GM12878 (cell line): ENCODE data around the gene ARMC9. TPM values are rescaled to one million over a fixed set of nuclear protein-coding genes. Genes with fewer than 3 reads are reported as not detected.
A peak's percentile ranks its signal among the peaks of the same experiment; 100 is the strongest.

ENCODE experiments used
- ATF7 ChIP-seq: fragments of 450-650 bp; IDR thresholded peaks from 2 replicates; pipeline ENCODE4 v1.6.1; 2016; ENCODE audit warnings: low read depth, mild to moderate bottlenecking
- BCL11A ChIP-seq: IDR thresholded peaks from 2 replicates; pipeline ENCODE4 v1.6.1; 2011; ENCODE audit warnings: low read depth, low read length
- BCL3 ChIP-seq: IDR thresholded peaks from 2 replicates; pipeline ENCODE4 v1.6.1; 2011; ENCODE audit warnings: borderline replicate concordance, low read depth, mild to moderate bottlenecking, moderate library complexity, low read length; ENCODE audit not compliant: insufficient read depth, poor library complexity, severe bottlenecking
- BCLAF1 ChIP-seq: fragments of 450-650 bp; IDR thresholded peaks from 2 replicates; pipeline ENCODE4 v1.6.1; 2017; ENCODE audit warnings: antibody characterized with exemption, mild to moderate bottlenecking, moderate library complexity
- BHLHE40 ChIP-seq, 2 experiments: fragments of 450-650 bp in 1 of 2; IDR thresholded peaks; 2 replicates each; pipeline ENCODE4 v1.6.1; 2011 to 2017; ENCODE audit warnings: low read depth in 2 of 2, borderline replicate concordance in 1 of 2, improper control_type of control experiment in 1 of 2, low read length in 1 of 2, mild to moderate bottlenecking in 1 of 2
- BMI1 ChIP-seq: fragments of 450-650 bp; IDR thresholded peaks from 2 replicates; pipeline ENCODE4 v1.6.1; 2016; ENCODE audit warnings: mild to moderate bottlenecking, moderate library complexity, borderline replicate concordance
- BRCA1 ChIP-seq: IDR thresholded peaks from 2 replicates; pipeline ENCODE4 v1.6.1; 2011; ENCODE audit warnings: low read depth, low read length, improper control_type of control experiment
- CBX5 ChIP-seq: sonication (generic); IDR thresholded peaks from 2 replicates; pipeline ENCODE4 v1.6.1; 2016; ENCODE audit warnings: low read depth, moderate library complexity, mild to moderate bottlenecking, inconsistent platforms
- CREB1 ChIP-seq: IDR thresholded peaks from 2 replicates; pipeline ENCODE4 v1.6.1; 2012; ENCODE audit warnings: low read depth, mild to moderate bottlenecking, inconsistent platforms
- CREM ChIP-seq: IDR thresholded peaks from 2 replicates; pipeline ENCODE4 v1.6.1; 2014; ENCODE audit warnings: antibody characterized with exemption, low read depth
- DPF2 ChIP-seq: fragments of 450-650 bp; IDR thresholded peaks from 2 replicates; pipeline ENCODE4 v1.6.1; 2017; ENCODE audit warnings: mild to moderate bottlenecking
- ELK1 ChIP-seq: IDR thresholded peaks from 2 replicates; pipeline ENCODE4 v1.6.1; 2012; ENCODE audit warnings: low read depth, low read length, improper control_type of control experiment
- ESRRA ChIP-seq: IDR thresholded peaks from 2 replicates; pipeline ENCODE4 v1.6.1; 2012; ENCODE audit warnings: mild to moderate bottlenecking, low read length, improper control_type of control experiment
- ETV6 ChIP-seq, 2 experiments: fragments of 450-650 bp in 1 of 2; IDR thresholded peaks in 1 of 2; conservative IDR thresholded peaks in 1 of 2; 2 replicates each; pipeline ENCODE4 v1.6.1; 2014; ENCODE audit warnings: antibody characterized with exemption in 1 of 2, borderline replicate concordance in 1 of 2, low read depth in 1 of 2, mild to moderate bottlenecking in 1 of 2, moderate library complexity in 1 of 2
- MEF2A ChIP-seq: IDR thresholded peaks from 2 replicates; pipeline ENCODE4 v1.6.1; 2011; ENCODE audit warnings: low read depth, mild to moderate bottlenecking, low read length, moderate library complexity; ENCODE audit not compliant: insufficient read depth
- MXI1 ChIP-seq: fragments of 150-350 bp; IDR thresholded peaks from 2 replicates; pipeline ENCODE4 v1.6.1; 2011; ENCODE audit warnings: low read depth, mild to moderate bottlenecking, inconsistent platforms, low read length, improper control_type of control experiment
- NRF1 ChIP-seq: conservative IDR thresholded peaks from 2 replicates; pipeline ENCODE4 v1.6.1; 2011; ENCODE audit warnings: mild to moderate bottlenecking, low read depth, low read length, improper control_type of control experiment
- PML ChIP-seq: IDR thresholded peaks from 2 replicates; pipeline ENCODE4 v1.6.1; 2012; ENCODE audit warnings: low read length, inconsistent platforms
- POLR2A ChIP-seq: IDR thresholded peaks from 2 replicates; pipeline ENCODE4 v1.6.1; 2011; ENCODE audit warnings: low read depth, mild to moderate bottlenecking, low read length
- RELA ChIP-seq: fragments of 450-650 bp; IDR thresholded peaks from 2 replicates; pipeline ENCODE4 v1.8.0; 2014; ENCODE audit warnings: borderline replicate concordance; ENCODE audit not compliant: partially characterized antibody
- RFX5 ChIP-seq: IDR thresholded peaks from 2 replicates; pipeline ENCODE4 v1.6.1; 2011; ENCODE audit warnings: low read depth, low read length, improper control_type of control experiment
- RUNX3 ChIP-seq: IDR thresholded peaks from 2 replicates; pipeline ENCODE4 v1.6.1; 2012; ENCODE audit warnings: low read length, inconsistent platforms
- SPI1 ChIP-seq: IDR thresholded peaks from 2 replicates; pipeline ENCODE4 v1.6.1; 2011; ENCODE audit warnings: low read depth, mild to moderate bottlenecking, low read length, moderate library complexity, borderline replicate concordance; ENCODE audit not compliant: insufficient read depth
- SREBF2 ChIP-seq: IDR thresholded peaks from 2 replicates; pipeline ENCODE4 v1.6.1; 2012; ENCODE audit warnings: mild to moderate bottlenecking, low read length
- SRF ChIP-seq, 2 experiments: IDR thresholded peaks; 2 replicates each; pipeline ENCODE4 v1.6.1; 2011; ENCODE audit warnings: low read depth in 2 of 2, low read length in 2 of 2, mild to moderate bottlenecking in 1 of 2, moderate library complexity in 1 of 2
- TCF12 ChIP-seq: IDR thresholded peaks from 2 replicates; pipeline ENCODE4 v1.6.1; 2011; ENCODE audit warnings: low read depth, mild to moderate bottlenecking, low read length
- YBX1 ChIP-seq: fragments of 450-650 bp; IDR thresholded peaks from 2 replicates; pipeline ENCODE4 v1.6.1; 2016; ENCODE audit warnings: antibody characterized with exemption
- ZBED1 ChIP-seq: IDR thresholded peaks from 2 replicates; pipeline ENCODE4 v1.6.1; 2016; ENCODE audit warnings: borderline replicate concordance
- ZNF217 ChIP-seq: fragments of 450-650 bp; IDR thresholded peaks from 2 replicates; pipeline ENCODE4 v1.6.1; 2017; ENCODE audit warnings: antibody characterized with exemption, mild to moderate bottlenecking
- ZNF24 ChIP-seq: fragments of 450-650 bp; IDR thresholded peaks from 2 replicates; pipeline ENCODE4 v1.6.1; 2017; ENCODE audit warnings: antibody characterized with exemption, mild to moderate bottlenecking
- polyA plus RNA-seq, 11 experiments: library from polyadenylated mRNA; depleted of rRNA in 4 of 11; unstranded in 6 of 11; stranded (reverse) in 5 of 11; fragments of >200 nt; fragmentation: Nextera tagmentation in 4 of 11; fragmentation: Illumina TruSeq in 1 of 11; extraction: Ambion mirVana in 4 of 11; extraction: Trizol in 1 of 11; gene quantifications; 1 replicate in 1 of 11; 2 replicates in 10 of 11; pipeline versions ENCODE4 v1.2.1 to v1.2.3, GENCODE V29; 2011 to 2016; ENCODE audit warnings: inconsistent platforms in 2 of 11, missing spikeins in 2 of 11, low read depth in 1 of 11
- total RNA-seq, 4 experiments: library from RNA; depleted of rRNA in 3 of 4; stranded (reverse); fragments of >200 nt in 3 of 4; fragmentation: Illumina TruSeq in 1 of 4; extraction: Trizol in 1 of 4; gene quantifications; 2 replicates each; pipeline versions ENCODE4 v1.2.1 to v1.2.3, GENCODE V29; 2013 to 2021

ARMC9 gene
- total and polyA plus RNA-seq, 10 of the 15 experiments (the other 5 are each of a cell fraction or from before 2014, with no cell fraction given): 3.8 to 21.8 (median 10.4) TPM

DNA sequence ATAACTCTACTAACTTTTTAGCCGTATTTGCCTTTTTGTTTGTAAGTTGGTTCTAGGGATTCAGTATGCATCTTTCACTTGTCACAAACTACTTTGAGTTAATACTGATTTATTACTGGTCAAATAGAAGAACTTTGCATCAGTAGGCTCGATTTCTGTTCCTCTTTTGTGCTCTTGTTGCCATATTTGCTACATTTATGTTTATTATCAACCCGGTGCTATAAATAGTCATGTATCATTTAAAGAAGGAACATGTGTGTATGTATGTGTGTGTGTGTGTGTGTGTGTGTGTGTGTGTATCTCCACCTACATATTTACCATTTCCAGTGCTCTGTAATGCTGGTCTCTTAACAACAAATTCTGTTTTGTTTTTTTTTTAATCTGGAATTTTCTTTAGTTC, 117.5 kb downstream of the ARMC9 start (continued):
- TF ChIP-seq BHLHE40 (IDR thresholded peaks at IDR 0.05; ENCODE audit: borderline replicate concordance in 1 of 2, low read depth in 2 of 2, low read length in 1 of 2): no peak
- 0 out of 2 replicates have a peak, but pooled peaks have one; percentile 11 for TF ChIP-seq CREB1
- 0 out of 2 replicates have a peak, but pooled peaks have one; percentile 22 for TF ChIP-seq BMI1
- TF ChIP-seq ZNF217: peak; percentile 81; the same call in 1 of the 2 replicates
- no peak for TF ChIP-seq RELA
- 0 out of 2 replicates have a peak, but pooled peaks have one; percentile 13 for TF ChIP-seq BCL11A
- TF ChIP-seq ELK1: no peak
- TF ChIP-seq POLR2A: no peak
- no peak for TF ChIP-seq PML
- peak; percentile 97 for TF ChIP-seq MEF2A
- peak; percentile 72 for TF ChIP-seq ATF7
- TF ChIP-seq SREBF2: no peak
- no peak for TF ChIP-seq SRF (IDR thresholded peaks at IDR 0.05; ENCODE audit: low read depth in 2 of 2, low read length in 2 of 2)
- TF ChIP-seq NRF1: no peak
- TF ChIP-seq ESRRA: no peak
- no peak for TF ChIP-seq ZBED1
- TF ChIP-seq BRCA1: no peak
- no peak for TF ChIP-seq ETV6 (conservative IDR thresholded peaks at IDR 0.05 in 1 of 2, IDR thresholded peaks at IDR 0.05 in 1 of 2; ENCODE audit: borderline replicate concordance in 1 of 2, low read depth in 1 of 2)
- no peak for TF ChIP-seq YBX1
- TF ChIP-seq BCL3: no peak
- TF ChIP-seq MXI1: no peak
- TF ChIP-seq RFX5: no peak
- peak; percentile 92 for TF ChIP-seq SPI1
- TF ChIP-seq CREM: no peak
- TF ChIP-seq TCF12: no peak
- TF ChIP-seq BCLAF1: no peak
- TF ChIP-seq DPF2: 0 out of 2 replicates have a peak, but pooled peaks have one; percentile 46
- no peak for TF ChIP-seq ZNF24
- TF ChIP-seq CBX5: peak; percentile 86; the same call in 1 of the 2 replicates
- TF ChIP-seq RUNX3: peak; percentile 48; the same call in 1 of the 2 replicates
